ENCODE results near the gene CEBPE. TPM values are rescaled to one million over a fixed set of nuclear protein-coding genes. Genes with fewer than 3 reads are reported as not detected.

CEBPE gene
- total RNA-seq = not detected in 2 replicates

DNA sequence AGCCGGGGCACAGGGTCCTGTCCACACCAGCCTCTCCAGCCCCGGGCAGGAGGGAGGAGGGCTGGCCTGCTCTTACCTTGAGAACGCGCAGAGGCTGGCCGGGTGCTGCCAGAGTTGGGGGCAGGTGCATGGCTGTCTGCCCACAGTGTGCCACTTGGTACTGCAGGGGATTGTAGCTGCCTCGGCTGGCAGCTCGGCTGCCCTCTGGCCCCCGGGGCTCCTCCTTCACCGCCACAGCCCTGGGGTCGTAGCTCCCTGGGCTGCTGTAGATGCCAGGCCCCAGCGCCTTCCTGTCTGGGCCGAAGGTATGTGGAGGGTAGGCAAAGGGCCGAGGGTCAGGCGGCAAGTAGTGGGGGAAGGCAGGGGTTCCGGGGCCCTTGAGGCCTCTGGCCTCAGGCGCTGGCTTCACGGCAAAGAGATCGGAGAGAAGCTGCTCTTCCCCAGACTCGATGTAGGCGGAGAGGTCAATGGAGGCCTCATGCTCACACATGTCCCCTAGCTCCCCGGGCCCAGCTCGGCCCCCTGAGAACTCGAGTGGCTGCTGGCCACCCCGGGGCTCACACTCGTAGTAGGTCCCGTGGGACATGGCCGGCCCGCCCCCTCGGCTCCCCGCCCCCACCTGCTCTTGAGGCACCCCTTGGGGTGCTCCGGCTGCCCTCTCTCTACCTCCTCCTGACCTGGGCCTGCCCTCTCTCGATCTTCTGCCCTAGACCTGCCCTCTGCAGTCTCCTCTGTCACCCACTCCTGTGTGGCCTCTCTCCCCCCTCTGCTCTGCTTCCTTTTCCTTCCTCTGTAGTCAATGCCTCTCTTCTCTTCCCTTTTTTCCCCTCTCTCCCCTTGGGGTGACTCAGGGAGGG is at the start of gene CEBPE:
TSS of gene CEBPE (minus strand) at position 750 of the 857 bp plus-strand sequence. CDS start at position 586, 164 bp downstream.
- DNase-seq = no peak

DNA sequence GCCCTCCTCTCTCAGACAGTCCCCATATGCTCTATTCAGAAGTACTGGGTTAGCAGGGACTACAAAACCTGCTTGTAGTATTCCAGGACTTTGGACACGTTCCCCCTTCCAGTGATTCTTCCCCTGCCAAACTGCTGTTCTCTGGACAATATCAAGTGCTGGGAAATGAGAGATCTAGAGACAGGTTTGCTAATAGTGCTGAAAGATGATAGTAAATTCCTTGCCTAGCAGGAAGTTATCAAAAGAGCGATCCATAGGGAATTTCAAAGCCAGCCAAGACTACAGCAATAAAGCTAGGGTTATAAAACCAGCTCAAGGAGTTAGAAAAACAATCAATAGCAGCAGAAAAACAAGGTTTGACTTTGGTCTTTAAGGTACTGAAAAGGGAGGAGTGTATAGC is 49.2 kb upstream of the CEBPE start:
- DNase-seq = no peak

DNA sequence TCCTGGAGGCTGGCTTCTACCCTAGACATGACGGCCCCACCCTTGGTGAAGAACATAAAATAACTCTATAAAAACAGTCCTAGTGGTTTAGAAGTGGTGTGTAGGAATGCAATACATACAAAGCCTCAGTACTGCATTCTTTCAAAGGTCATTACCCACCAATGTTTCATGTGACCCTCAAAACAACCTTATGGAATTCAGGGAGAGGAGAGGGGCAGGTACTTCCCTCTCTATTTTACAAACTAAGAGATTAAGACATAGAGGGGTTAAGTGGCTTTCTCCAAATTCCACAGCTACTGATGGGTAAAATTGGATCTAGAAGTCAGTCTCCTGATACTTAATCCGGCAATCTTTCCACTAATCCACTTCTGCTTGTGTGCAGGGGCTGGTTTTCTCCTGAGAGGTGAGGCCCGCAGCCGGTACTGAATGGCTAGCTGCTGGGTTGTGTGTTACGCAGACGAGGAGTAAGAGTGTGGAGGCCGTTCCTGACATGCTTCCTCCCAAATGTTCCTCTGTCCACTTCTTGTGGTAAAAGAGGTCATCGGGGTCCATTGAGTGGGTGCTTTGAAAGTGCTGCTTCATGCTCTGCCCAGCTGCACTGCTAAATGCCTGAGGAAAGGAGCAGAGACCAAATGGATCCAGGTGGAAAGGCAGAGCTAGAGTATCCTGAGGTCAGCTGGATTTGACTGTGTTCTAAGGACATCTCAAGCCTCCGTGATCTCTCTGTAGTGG is 48.2 kb upstream of the CEBPE start:
- DNase-seq = no peak

DNA sequence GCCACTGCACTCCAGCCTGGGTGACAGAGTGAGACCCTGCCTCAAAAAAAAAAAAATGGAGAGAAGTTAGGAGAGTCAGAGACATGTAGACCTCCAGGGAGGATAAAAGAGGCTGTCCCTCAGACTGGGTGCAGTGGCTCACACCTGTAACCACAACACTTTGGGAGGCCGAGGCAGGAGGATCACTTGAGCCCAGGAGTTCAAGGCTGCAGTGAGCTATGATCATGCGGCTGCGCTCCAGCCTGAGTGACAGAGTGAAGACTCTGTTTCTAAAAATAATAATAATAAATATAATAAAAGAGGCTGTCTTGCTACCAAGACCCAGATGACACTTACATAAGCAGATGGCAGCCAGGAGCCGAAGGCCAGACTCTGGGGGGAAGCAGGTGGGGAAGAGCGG is 45.9 kb upstream of the CEBPE start:
- no peak for DNase-seq

DNA sequence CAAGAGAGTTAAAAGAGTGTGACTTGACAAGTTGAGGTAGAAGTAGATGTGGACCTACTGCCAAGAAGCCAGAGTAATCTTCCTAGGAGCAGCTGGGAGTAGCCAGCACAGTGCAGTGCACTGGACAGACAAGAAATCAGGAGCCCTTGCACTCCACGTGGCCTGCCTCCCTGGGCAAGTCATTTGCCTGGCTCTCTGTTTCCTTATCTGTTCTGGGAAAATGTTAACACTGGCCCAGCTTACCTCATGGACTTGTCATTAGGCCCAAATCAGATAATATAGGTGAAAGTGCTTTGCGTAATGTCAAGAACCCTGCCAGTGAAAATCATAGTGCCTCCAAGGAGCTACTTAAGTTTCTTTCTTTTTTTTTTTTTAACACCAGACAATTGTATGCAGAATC is 45.2 kb upstream of the CEBPE start:
- DNase-seq = no peak

DNA sequence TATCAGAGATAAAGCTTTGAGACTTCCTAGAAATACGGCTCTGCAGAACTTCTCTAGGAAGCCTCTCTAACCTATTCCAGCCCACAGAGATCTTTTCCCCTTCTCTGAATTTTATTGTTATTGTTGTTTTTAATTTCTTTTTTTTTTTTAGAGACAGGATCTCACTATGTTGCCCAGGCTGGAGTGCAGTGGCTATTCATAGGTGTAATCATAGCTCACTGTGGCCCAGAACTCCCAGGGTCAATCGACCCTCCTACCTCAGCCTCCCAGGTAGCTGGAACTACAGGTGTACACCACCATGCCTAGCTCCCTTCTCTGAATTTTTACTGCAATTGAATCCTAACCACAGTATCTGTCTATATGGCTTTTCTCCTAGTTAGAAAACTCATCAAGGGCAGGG is 44.8 kb upstream of the CEBPE start:
- no peak for DNase-seq

DNA sequence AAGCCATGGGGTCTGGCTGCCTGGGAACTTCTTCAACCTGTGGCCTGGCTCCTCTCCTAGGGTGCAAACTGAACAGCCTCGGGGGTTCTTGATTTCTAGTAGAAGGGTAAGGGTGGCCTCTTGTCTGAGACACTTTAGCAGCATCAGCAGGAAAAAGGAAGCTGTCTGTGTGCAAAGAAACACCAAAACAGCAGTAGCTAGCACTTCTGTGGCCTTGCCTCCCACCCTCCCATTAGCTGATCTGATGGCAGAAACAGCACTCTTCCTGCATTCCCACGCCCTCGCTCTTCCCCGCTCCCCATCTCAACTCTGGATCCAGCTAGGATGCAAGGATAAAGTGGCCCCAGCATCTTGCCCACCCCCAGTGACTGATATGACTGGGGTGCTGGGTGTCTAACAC is 43.7 kb upstream of the CEBPE start:
- no peak for DNase-seq

DNA sequence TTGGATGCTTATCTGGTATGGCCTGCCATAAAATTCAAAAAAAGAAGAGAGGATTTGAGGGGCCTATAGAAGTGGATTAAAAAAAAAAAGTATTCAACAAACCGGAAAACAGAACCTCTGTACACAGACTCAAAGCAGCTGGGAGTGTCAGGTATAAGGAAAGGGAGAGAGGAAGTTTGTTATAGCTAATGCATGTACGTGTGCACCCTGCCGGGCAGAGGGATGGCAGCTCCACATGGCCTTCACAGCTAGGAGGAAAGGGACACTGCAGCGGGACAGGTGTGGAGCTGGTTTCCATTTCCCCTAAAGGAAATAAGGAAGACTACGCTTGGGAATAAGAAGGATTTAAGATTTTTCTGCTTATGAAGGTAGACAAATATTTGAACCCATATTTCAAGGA is 43.0 kb upstream of the CEBPE start:
- DNase-seq = no peak

DNA sequence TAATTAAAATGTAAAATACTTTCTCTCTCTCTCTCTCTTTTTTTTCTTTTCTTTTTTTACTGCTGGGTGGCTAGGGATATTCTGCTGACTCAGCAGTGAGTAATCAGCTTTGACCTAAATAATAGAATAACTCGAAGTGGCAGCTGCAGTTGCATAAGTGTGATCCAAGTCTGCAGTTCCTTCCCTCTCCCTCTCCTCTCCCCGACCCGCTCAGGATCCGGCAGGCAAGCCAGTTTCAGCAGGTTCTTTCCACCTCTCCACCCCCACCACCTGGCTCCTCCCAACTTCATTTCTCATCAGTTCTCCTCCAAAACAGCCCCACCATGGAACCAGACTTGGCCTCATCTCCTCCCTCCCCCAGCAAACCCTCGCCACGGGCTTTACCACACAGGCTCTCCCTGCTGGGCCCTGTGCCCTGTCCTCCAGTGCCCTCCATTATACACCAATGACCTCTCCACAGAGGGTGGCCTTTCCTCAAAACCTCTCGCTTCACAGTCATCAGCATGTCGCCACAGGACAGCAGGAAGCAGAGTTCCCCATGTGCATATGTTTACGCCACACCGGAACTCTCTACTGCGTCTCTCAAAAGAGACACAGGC is 42.0 kb upstream of the CEBPE start:
- DNase-seq = peak; percentile 7

DNA sequence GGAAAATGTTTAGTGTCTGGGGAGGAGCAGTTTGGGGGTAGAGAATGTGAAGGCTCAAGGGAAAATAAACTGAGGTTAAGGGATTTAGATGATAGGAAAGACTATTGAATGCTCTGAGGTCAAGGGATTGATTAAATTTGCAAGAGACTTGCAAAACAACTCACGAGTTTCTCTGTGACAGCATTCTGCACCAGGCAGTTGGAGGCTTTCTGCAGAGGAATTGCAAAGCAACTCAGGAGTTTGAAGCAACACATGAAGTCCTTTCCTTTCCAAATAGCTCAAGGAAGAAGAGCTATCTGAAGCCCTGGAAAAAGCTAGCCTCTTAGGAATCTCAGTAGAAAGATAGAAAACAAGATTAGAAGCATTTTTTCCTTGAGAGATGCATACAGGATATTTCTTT is 40.5 kb upstream of the CEBPE start:
- no peak for DNase-seq

DNA sequence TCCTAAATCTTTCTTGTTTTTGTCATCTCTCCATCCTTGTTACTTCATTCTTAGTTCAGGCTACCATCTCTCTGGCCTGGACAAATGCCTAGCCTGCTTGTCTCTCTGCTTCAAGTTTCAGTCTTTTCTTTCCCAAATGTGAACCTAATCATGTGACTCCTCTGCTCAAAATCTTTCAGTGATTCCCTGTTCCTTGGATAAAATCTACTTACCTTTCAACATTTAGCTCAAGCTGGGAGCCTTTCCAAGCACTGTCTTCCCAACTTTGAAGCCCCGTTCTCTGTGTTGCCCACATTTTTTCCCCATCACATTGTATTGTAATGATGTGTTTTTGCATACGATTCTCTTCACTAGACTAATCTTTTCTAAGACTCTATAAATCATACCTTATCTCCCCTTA is 39.7 kb upstream of the CEBPE start:
- DNase-seq = no peak

DNA sequence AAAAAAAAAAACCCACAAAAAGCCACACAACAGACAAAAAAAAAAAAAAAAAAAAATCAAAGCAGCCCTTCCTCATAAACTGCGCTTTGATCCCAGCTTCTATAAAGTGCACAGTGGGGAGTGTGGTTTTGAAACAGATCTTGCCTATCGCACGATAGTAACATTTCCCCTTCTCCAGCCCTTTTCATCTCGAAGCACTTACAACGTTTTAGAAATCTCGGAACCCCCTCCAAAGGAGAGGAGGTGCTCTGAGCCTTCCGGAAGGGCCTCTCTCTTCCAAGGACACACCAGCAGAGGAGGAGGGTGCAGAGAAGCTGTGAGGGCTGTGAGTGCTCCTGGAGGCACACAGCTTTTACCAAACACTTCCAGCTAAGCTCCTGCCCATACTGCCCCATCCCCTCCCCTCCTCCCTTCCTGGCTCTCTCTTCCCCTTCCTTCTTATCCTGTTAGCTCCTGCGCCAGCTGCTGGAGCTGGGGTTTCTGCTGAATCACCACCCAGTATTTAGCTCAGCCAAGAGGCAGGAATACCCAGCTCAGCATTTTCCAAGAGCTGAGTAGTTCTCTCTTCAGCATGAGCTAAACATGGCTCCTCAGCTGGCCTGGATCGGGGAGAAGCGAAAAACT is 36.0 kb upstream of the CEBPE start:
- peak; percentile 30 for DNase-seq

DNA sequence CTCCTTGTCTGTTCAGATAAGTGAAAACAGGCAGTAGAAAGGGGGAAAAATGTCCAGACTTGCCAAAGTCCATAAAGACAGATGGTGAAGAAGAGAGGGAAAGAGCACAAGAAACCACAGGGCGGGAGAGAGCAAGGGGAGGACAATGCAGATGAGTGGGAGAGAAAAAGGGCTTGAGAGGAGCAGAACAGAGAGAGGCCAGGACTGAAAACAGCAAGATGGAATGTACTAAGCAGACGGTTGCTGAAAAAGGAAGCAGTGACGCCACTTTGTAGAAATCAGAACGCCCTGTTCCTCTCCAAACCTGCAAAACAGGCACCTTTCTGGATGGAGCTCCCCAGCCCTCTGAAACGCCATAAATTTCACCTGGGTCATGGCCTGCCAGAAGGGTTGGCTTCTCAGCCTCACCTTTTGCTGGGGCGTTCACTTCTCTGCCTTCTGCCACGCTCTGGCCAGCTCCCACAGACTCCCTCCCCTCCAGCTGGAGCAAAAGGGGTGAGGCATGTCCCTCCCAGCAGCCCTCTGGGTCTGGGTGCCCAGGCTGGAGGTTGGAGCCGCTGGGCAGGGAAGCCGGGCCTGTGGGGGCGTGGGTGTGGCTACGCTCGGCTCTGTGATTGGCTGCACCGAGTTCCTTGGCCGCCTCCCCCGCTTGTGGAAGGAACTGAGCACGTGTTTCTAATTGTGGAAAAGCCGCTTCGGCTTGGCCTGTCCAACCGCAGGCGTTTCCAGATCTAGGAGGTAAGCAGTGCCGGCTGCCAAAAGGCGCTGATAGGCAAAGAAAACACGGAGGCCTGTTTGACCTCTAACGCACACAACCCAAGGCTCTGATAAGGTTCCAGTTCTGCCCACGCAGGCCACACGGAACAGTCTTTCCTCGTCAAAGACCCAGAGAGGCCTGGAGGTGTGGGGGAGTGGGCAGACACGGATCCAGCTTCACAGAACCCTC is 35.1 kb upstream of the CEBPE start:
- no peak for DNase-seq

DNA sequence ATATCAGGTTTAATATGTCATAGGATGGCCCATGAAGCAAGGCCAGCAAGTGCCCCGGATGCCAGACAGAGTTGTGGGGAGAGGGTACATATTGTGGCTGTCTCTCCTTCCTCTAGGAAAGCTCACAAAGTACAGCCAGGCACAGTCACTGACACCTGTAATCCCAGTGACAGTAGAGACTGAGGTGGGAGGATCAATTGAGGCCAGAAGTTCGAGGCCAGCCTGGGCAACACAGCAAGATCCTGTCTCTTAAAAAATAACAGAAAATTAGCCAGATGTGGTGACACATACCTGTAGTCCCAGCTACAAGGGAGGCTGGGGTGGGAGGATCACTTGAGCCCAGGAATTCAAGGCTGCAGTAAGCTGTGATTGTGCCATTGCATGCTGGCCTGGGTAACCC is 32.3 kb upstream of the CEBPE start:
- no peak for DNase-seq

DNA sequence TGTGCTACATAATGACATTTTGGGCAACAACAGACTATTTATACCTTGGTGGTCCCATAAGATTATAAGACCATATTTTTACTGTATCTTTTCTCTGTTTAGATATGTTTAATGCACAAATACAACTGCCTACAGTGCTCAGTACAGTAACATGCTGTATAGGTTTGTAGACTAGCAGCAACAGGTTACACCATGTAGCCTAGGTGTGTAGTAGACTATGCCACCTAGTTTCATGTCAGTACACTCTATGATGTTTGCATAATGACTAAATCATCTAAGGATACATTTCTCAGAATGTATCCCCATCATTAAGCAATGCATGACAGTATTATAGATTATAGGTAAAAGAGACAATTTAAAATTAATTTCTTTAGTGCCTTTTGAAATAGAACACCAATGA is 30.7 kb upstream of the CEBPE start:
- DNase-seq = no peak

DNA sequence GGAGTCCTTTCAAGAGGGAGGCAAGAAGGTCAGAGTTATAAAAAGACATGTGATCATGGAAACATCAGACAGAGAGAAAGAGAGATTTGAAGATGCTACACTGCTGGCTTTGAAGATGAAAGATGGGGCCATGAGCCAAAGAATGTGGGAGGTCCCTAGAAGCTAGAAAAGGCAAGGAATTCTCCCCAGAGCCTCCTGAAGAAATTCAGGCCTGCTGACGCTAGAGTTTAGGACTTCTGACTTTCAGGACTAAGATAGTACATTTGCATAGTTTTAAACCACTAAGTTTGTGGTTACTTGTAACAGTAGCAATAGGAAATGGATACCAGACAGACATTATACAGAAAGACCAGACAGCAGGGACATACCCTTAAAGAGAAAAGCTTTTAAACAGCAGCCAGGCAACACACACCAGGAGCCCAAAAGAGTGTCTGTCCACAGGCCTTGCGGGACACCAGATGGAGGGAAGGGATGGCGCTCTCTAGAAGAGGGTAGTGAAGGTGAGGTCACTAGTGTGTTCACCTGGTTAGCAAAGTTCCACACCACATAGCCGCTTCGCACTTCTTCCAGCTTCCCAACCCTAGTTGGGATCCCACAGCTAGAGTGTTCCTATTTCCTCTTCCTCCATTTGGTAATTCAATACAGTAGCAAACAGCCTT is 29.7 kb upstream of the CEBPE start:
- DNase-seq = no peak

DNA sequence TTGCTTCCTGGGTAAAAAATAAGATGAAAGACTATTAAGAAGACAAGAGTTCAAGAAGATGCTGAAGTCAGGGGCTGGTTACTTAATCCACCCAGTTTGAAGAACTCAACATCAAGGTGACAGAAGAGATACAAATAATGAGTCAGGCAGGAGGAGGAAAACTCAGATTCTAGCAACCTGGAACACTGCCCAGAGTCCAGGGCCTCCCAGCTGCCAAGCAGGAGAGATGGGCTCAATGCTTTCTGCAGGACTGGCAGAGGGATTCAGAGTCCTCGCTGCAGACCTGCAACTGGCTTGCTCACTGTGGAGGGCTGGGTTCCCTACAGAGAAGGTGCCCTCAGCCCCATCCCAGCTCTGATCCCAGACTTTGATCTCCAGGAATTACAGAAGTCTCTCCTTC is 28.6 kb upstream of the CEBPE start:
- peak; percentile 3 for DNase-seq

DNA sequence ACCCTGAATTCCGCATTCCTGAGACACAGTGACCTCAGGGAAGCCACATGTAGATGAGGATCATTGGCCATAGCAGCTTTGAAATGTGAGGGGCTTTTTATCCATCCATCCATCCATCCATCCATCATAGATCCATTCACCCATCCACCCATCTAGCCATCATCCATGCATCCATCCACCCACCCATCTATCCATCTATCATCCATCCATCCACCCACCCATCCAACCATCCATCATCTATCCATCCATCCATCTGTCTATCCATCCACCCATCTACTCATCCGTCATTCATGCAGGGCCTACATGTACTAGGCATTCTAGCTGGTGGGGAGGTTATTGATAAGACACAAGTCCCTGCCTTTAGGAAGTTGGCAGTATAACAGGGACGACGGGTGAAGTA is 27.9 kb upstream of the CEBPE start:
- no peak for DNase-seq

DNA sequence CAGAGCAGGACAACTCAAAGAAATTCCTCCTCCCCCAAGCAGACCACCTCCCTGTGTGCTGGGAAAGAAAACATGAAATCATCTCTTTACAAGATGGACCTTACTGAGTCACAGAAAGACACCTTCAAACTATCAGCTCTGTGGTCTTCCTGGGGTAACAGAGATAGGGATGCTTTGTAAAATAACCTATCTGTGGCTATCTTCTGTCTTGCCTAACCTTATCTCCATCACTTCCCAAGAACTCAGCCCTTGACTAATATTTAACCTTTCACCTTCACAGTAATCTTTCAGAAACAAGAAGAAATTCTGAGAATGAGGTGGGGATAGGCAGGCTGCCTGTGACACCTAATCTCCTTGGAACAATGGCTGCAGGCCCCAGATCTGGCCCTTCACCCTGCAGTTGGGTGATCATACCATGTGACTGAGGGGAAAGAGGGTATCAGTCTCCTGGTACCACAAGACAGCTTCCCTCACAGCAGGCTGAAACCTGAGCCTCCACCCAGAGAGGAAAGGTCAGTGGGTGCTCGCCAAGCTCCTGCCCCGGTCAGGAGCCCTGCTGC is 27.4 kb upstream of the CEBPE start:
- DNase-seq = no peak

DNA sequence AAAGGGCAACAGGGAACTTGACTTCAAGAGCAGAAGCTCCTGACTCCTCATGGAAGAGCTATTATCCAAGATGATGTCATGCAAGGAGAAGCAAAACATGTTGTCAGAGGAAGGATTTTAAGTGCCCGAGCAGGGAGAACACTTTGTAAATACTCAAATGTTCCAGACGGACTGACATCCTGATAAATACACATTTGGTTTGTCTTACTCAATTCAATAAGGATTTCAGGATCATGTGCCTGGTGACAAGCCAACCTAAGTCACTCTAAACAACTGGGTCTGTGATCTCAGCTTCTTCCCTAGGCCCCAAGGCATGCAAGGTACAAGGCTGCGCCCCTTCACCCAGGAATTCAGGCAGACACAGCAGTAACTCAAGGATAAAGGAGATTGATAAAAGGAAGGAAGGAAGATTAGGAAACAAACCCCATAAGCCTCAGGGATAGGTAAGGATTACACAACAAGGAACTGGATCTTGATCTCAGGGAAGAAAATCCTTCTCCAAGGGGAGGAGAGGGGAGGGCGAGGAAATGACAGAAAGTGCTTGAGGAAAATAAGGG is 26.8 kb upstream of the CEBPE start:
- peak; percentile 3 for DNase-seq

DNA sequence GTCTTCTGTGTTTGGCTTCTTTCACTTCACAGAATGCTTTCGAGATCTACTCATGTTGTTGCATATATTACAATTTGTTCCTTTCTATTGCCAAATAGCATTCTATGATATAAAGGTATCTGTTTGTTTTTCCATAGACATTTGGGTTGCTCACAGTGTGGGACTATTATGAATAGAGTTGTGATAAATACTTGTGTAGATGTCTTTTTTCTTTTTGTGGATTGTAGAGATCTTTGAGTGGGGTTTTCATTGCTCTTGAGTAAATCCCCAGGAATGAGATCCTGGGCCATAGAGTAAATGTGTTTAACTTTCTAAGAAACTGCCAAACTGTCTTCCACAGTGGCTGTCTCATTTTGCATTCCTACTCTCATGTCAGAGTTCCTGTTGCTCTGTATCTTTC is 24.9 kb upstream of the CEBPE start:
- DNase-seq = no peak
